Stimulated activated CD8-positive, alpha-beta memory T cell treated with anti-CD3 and anti-CD28 coated beads, Interleukin-4, amount 100 ng/mL, for 24 hours (primary cell): ENCODE results near the gene TXNDC5.

ENCODE experiments used
- DNase-seq: peaks from one replicate; pipeline ENCODE4 v3.0.0-alpha.2; 2020; ENCODE audit warnings: low read depth

TXNDC5 gene

GRCh38 chr6:7851780-7852179 is 58.8 kb downstream of the TXNDC5 start:
- no peak for DNase-seq

GRCh38 chr6:7848229-7848628 is 62.4 kb downstream of the TXNDC5 start:
- no peak for DNase-seq

- DNase-seq: no peak
Observed at GRCh38 chr6:7846966-7847818, 63.4 kb downstream of the TXNDC5 start.

GRCh38 chr6:7841781-7842468 is 68.7 kb downstream of the TXNDC5 start:
- DNase-seq: no peak

GRCh38 chr6:7836371-7837026 is 74.1 kb downstream of the TXNDC5 start:
- DNase-seq: no peak

DNA sequence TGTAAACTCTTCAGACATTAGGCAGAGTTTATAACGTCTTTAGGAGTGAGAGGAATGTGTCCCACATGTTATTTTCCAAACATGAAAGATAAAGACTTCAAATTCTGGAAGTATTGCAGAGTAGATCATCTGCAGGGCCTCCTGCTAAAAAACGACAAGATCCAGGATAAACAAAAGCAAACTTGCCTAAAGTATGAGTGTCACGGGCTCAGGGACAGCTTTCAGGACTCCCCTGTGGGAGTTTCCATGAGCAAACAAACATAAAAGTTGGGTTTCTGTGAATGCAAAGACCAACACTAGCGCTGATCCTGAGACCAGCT is 76.9 kb downstream of the TXNDC5 start:
- no peak for DNase-seq

DNA sequence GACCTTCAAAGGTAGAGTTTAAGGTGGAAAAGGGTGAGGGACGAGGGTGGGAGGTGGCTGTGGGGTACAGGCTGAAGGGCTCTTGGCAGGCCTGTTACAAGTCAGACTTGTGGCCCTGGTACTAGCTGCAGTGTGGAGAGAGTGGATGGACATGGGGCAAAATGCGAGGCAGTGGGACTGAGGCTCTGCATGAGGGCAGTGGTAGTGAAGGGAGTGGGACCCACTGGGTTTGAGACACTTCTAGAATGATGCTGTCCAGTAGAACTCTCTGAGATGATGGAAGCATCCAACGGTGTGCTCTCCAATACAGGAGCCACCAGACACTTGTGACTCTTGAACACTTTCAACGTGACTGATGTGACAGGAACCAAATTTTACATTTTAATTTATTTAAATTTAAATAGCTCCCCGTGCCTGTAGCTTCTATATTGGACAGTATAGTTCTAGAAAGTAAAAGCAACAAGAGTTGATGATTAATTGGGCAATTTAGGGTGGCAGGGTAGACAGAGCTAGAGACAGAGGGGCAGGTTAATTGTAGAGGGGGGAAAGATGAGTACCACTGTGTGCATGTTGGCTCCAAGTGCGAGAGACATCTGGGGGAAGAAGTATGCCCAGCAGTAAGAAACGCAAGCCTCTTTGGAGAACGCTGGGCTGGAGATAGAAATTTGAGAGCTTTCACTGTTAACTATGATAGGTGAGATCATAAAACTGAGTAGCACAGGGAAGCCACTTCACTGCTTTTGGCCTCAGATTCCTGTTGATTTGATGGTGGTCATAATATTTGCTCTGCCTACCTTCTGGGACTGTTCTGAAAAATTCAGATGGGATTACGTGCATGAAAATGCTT is 77.5 kb downstream of the TXNDC5 start:
- no peak for DNase-seq
